Measurements from ENCODE around the gene LRP5.

LRP5 gene

GRCh38 chr11:68271023-68271780, 41.2 kb upstream of the LRP5 start:
- TF ChIP-seq REST (IDR thresholded peaks at IDR 0.05; ENCODE audit: insufficient read depth in 1 of 2, low read depth in 2 of 2, low read length in 2 of 2) (no peak), FOXP2 (optimal IDR thresholded peaks at IDR 0.05; ENCODE audit: borderline replicate concordance, extremely low read depth, extremely low read length, insufficient read depth) (no peak), TAF1 (IDR thresholded peaks at IDR 0.05; ENCODE audit: borderline replicate concordance, insufficient read depth, low read length) (no peak), POLR2AphosphoS5 (IDR thresholded peaks at IDR 0.05; ENCODE audit: low read depth, low read length) (no peak), SIN3A (IDR thresholded peaks at IDR 0.05; ENCODE audit: borderline replicate concordance, insufficient read depth, low read length) (no peak)

- TF ChIP-seq FOXP2 (optimal IDR thresholded peaks at IDR 0.05; ENCODE audit: borderline replicate concordance, extremely low read depth, extremely low read length, insufficient read depth) (peak; percentile 78), SIN3A (IDR thresholded peaks at IDR 0.05; ENCODE audit: borderline replicate concordance, insufficient read depth, low read length) (0 out of 2 replicates have a peak, but pooled peaks have one; percentile 46), REST (IDR thresholded peaks at IDR 0.05; ENCODE audit: insufficient read depth in 1 of 2, low read depth in 2 of 2, low read length in 2 of 2) (0 out of 4 replicates have a peak, but pooled peaks have one; percentile 18 to 43), TAF1 (IDR thresholded peaks at IDR 0.05; ENCODE audit: borderline replicate concordance, insufficient read depth, low read length) (peak; percentile 28; the same call in 1 of the 2 replicates), POLR2AphosphoS5 (IDR thresholded peaks at IDR 0.05; ENCODE audit: low read depth, low read length) (peak; percentile 89)
Measured at GRCh38 chr11:68271781-68272608, 40.4 kb upstream of the LRP5 start, which contains the start of gene C11orf24. C11orf24 (minus strand) TSS chr11:68271973; CDS start chr11:68263767, 8,206 bp downstream.

GRCh38 chr11:68273026-68273738, 39.2 kb upstream of the LRP5 start:
- TF ChIP-seq FOXP2 (optimal IDR thresholded peaks at IDR 0.05; ENCODE audit: borderline replicate concordance, extremely low read depth, extremely low read length, insufficient read depth) (no peak), SIN3A (IDR thresholded peaks at IDR 0.05; ENCODE audit: borderline replicate concordance, insufficient read depth, low read length) (no peak), POLR2AphosphoS5 (IDR thresholded peaks at IDR 0.05; ENCODE audit: low read depth, low read length) (no peak), REST (IDR thresholded peaks at IDR 0.05; ENCODE audit: insufficient read depth in 1 of 2, low read depth in 2 of 2, low read length in 2 of 2) (no peak), TAF1 (IDR thresholded peaks at IDR 0.05; ENCODE audit: borderline replicate concordance, insufficient read depth, low read length) (no peak)

GRCh38 chr11:68274306-68274705, 38.1 kb upstream of the LRP5 start:
- no peak for TF ChIP-seq SIN3A (IDR thresholded peaks at IDR 0.05; ENCODE audit: borderline replicate concordance, insufficient read depth, low read length)
- TF ChIP-seq REST (IDR thresholded peaks at IDR 0.05; ENCODE audit: insufficient read depth in 1 of 2, low read depth in 2 of 2, low read length in 2 of 2): no peak
- TF ChIP-seq TAF1 (IDR thresholded peaks at IDR 0.05; ENCODE audit: borderline replicate concordance, insufficient read depth, low read length): no peak
- TF ChIP-seq POLR2AphosphoS5 (IDR thresholded peaks at IDR 0.05; ENCODE audit: low read depth, low read length): no peak
- no peak for TF ChIP-seq FOXP2 (optimal IDR thresholded peaks at IDR 0.05; ENCODE audit: borderline replicate concordance, extremely low read depth, extremely low read length, insufficient read depth)
